Caki2 (cell line): ENCODE data around the gene LEMD3. TPM values are rescaled to one million over a fixed set of nuclear protein-coding genes. Genes with fewer than 3 reads are reported as not detected.

Experiments
- DNase-seq: peaks from one replicate; pipeline ENCODE4 v3.0.0-alpha.2; 2015; ENCODE audit warnings: low read depth
- in situ Hi-C: cut with HindIII; loops from 2 replicates; pipeline ENCODE4 v1.10.0; 2016; ENCODE audit warnings: low sequenced_read_pairs, low pct_unique_long_range_greater_than_20kb, mixed read lengths
- total RNA-seq: library from RNA; depleted of rRNA; stranded (reverse); fragments of >200 nt; shearing (Covaris generic); gene quantifications from 2 replicates; pipeline ENCODE4 v1.2.3, GENCODE V29; 2014; ENCODE audit warnings: low replicate concordance; rRNA removed

Gene LEMD3
- total RNA-seq = 28.3 and 65.9 TPM in 2 replicates

- peak; percentile 97 for DNase-seq
- in situ Hi-C loops = no loop called here
These were observed at the start of gene LEMD3 for GRCh38 chr12:65169320-65170208. Gene LEMD3 (plus strand): TSS chr12:65169583. CDS start chr12:65169597, 14 bp downstream.

GRCh38 chr12:65121049-65121955, 48.1 kb upstream of the LEMD3 start, which contains the start of gene WIF1:
Gene WIF1 (minus strand): TSS chr12:65121305. CDS start chr12:65121191, 114 bp downstream.
- no peak for DNase-seq
- in situ Hi-C loops = no loop called here

GRCh38 chr12:65121956-65122469, 47.4 kb upstream of the LEMD3 start:
- DNase-seq = no peak
- in situ Hi-C loops = no loop called here

- DNase-seq = no peak
- in situ Hi-C loops = no loop called here
These were observed 46.7 kb upstream of the LEMD3 start for GRCh38 chr12:65122703-65123102.

GRCh38 chr12:65123435-65124063, 45.8 kb upstream of the LEMD3 start:
- in situ Hi-C loops = no loop called here
- DNase-seq = peak; percentile 22

- DNase-seq = no peak
- in situ Hi-C loops = no loop called here
These were observed 44.1 kb upstream of the LEMD3 start for GRCh38 chr12:65125247-65125646.

- in situ Hi-C loops = no loop called here
- no peak for DNase-seq
These were observed 43.4 kb upstream of the LEMD3 start for GRCh38 chr12:65125975-65126374.

GRCh38 chr12:65126482-65126881, 42.9 kb upstream of the LEMD3 start:
- in situ Hi-C loops = no loop called here
- DNase-seq = no peak

GRCh38 chr12:65133879-65134278, 35.5 kb upstream of the LEMD3 start:
- no peak for DNase-seq
- in situ Hi-C loops = no loop called here

GRCh38 chr12:65139389-65139788, 30.0 kb upstream of the LEMD3 start:
- in situ Hi-C loops = no loop called here
- DNase-seq = no peak

GRCh38 chr12:65140738-65141137, 28.6 kb upstream of the LEMD3 start:
- DNase-seq = no peak
- in situ Hi-C loops = no loop called here

GRCh38 chr12:65147312-65147905, 22.0 kb upstream of the LEMD3 start:
- no peak for DNase-seq
- in situ Hi-C loops = no loop called here

GRCh38 chr12:65152012-65152411, 17.4 kb upstream of the LEMD3 start:
- DNase-seq = no peak
- in situ Hi-C loops = no loop called here

- in situ Hi-C loops = no loop called here
- DNase-seq = no peak
These were observed 16.8 kb upstream of the LEMD3 start for GRCh38 chr12:65152596-65152995.

GRCh38 chr12:65155784-65156183, 13.6 kb upstream of the LEMD3 start:
- no peak for DNase-seq
- in situ Hi-C loops = no loop called here

- in situ Hi-C loops = no loop called here
- peak; percentile 31 for DNase-seq
These were observed 13.0 kb upstream of the LEMD3 start for GRCh38 chr12:65156366-65156841.

- in situ Hi-C loops = no loop called here
- DNase-seq = no peak
These were observed 12.3 kb upstream of the LEMD3 start for GRCh38 chr12:65157091-65157490.

GRCh38 chr12:65162609-65163008, 6.8 kb upstream of the LEMD3 start:
- in situ Hi-C loops = no loop called here
- DNase-seq = no peak
